NT2/D1 (cell line): ENCODE measurements around the gene NDC1.

Experiments used
- DNase-seq: peaks from one replicate; pipeline ENCODE4 v3.0.0-alpha.2; 2011; ENCODE audit warnings: low read depth, low spot score
- H3K27me3 ChIP-seq: 2 replicates; pipeline ENCODE4 v1.6.0; 2011; ENCODE audit warnings: mild to moderate bottlenecking; ENCODE audit not compliant: insufficient read length, insufficient read depth
- H3K36me3 ChIP-seq: 2 replicates; pipeline ENCODE4 v1.6.1; 2011; ENCODE audit warnings: mild to moderate bottlenecking, low read length, mixed read lengths; ENCODE audit not compliant: insufficient read depth, insufficient read length
- H3K4me1 ChIP-seq: 2 replicates; pipeline ENCODE4 v1.5.1; 2011; ENCODE audit not compliant: insufficient read depth, insufficient read length
- H3K4me3 ChIP-seq: 2 replicates; pipeline ENCODE4 v1.5.1; 2011; ENCODE audit warnings: low read depth; ENCODE audit not compliant: insufficient read length
- H3K9ac ChIP-seq: 2 replicates; pipeline ENCODE4 v1.6.0; 2011; ENCODE audit warnings: low read depth; ENCODE audit not compliant: insufficient read length
- H3K9me3 ChIP-seq: 2 replicates; pipeline ENCODE4 v1.5.1; 2011; ENCODE audit warnings: mild to moderate bottlenecking, low read length; ENCODE audit not compliant: insufficient read depth
- SUZ12 ChIP-seq: IDR thresholded peaks from 2 replicates; pipeline ENCODE4 v1.6.1; 2011; ENCODE audit not compliant: insufficient read length, insufficient read depth; ENCODE audit errors: extremely low read depth
- YY1 ChIP-seq: IDR thresholded peaks from 2 replicates; pipeline ENCODE4 v1.6.1; 2011; ENCODE audit not compliant: insufficient read length, insufficient read depth
- ZNF274 ChIP-seq: IDR thresholded peaks from 2 replicates; pipeline ENCODE4 v1.6.1; 2011; ENCODE audit warnings: mild to moderate bottlenecking, low read depth, low read length

Gene NDC1

DNA sequence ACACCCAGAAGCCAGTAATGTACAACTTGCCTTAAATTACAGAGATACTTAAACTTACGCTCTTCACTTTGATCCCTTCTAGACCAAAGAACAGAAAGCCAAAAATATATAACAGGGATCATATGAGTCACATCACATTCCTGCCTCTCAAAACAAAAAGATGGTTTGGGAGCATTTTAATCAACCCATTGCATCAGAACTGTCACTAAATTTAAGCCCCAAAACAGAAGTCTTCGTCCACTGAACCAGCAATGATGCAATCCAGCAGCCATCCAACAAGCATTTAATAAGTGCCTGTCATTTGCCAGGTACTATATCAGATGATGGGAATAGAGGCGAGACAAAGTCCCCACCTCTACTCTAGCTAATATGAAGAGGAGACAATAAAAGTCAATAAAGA lies 56.4 kb downstream of the NDC1 start:
- H3K36me3 ChIP-seq = peaks cover 88% of the 10 kb centered on the region
- no peak overlapping the region for H3K4me3 ChIP-seq
- H3K27me3 ChIP-seq = no peaks in the 10 kb centered on the region
- TF ChIP-seq YY1 (no peak), SUZ12 (no peak), ZNF274 (no peak)
- H3K9me3 ChIP-seq = no peaks in the 10 kb centered on the region
- no peak for DNase-seq
- H3K9ac ChIP-seq = no peak overlapping the region
- H3K4me1 ChIP-seq = no peaks in the 10 kb centered on the region

- Histone ChIP-seq H3K4me1 (no peaks in the 10 kb centered on the region), H3K9ac (no peak overlapping the region), H3K9me3 (no peaks in the 10 kb centered on the region), H3K4me3 (no peak overlapping the region), H3K36me3 (peaks cover 71% of the 10 kb centered on the region), H3K27me3 (no peaks in the 10 kb centered on the region)
- TF ChIP-seq YY1 (no peak), ZNF274 (no peak), SUZ12 (no peak)
- DNase-seq = no peak
Observed at GRCh38 chr1:53777272-53777671, 60.8 kb downstream of the NDC1 start.

GRCh38 chr1:53771648-53772047 lies 66.4 kb downstream of the NDC1 start:
- Histone ChIP-seq H3K4me1 (no peaks in the 10 kb centered on the region), H3K27me3 (no peaks in the 10 kb centered on the region), H3K36me3 (peaks cover 69% of the 10 kb centered on the region), H3K9me3 (no peaks in the 10 kb centered on the region), H3K9ac (no peak overlapping the region), H3K4me3 (no peak overlapping the region)
- no peak for DNase-seq
- TF ChIP-seq SUZ12 = no peak
- no peak for TF ChIP-seq YY1
- TF ChIP-seq ZNF274 = no peak

DNA sequence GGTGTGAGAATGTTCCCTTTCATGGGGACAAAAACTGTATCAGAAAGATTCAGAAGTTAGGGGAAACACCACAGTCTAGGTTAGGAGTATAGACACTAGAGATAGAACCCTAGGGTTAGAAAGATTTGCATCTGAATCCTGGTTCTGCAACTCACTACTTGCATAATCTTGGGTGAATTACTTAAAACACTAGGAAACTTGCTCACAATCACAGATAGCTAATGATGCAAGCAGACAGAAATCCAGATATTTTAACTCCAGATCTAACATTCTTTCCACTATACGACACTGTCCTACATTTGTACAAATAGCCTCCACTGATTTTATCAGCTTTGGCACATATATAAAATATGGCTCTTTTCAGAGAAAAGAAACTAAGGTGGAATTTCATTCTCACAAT lies 68.3 kb downstream of the NDC1 start:
- no peak for DNase-seq
- Histone ChIP-seq H3K9ac (no peak overlapping the region), H3K4me1 (no peaks in the 10 kb centered on the region), H3K36me3 (peaks cover 73% of the 10 kb centered on the region), H3K27me3 (no peaks in the 10 kb centered on the region), H3K9me3 (no peaks in the 10 kb centered on the region), H3K4me3 (no peak overlapping the region)
- TF ChIP-seq SUZ12 (no peak), ZNF274 (no peak), YY1 (no peak)

GRCh38 chr1:53769184-53769583 lies 68.9 kb downstream of the NDC1 start:
- no peaks in the 10 kb centered on the region for H3K9me3 ChIP-seq
- DNase-seq = no peak
- H3K36me3 ChIP-seq = peaks cover 70% of the 10 kb centered on the region
- H3K4me1 ChIP-seq = no peaks in the 10 kb centered on the region
- no peak overlapping the region for H3K9ac ChIP-seq
- TF ChIP-seq SUZ12 (no peak), ZNF274 (no peak), YY1 (no peak)
- H3K4me3 ChIP-seq = no peak overlapping the region
- H3K27me3 ChIP-seq = no peaks in the 10 kb centered on the region

- no peak for DNase-seq
- TF ChIP-seq YY1 (no peak), SUZ12 (no peak), ZNF274 (no peak)
- no peak overlapping the region for H3K9ac ChIP-seq
- H3K27me3 ChIP-seq = no peaks in the 10 kb centered on the region
- no peaks in the 10 kb centered on the region for H3K4me1 ChIP-seq
- H3K9me3 ChIP-seq = no peaks in the 10 kb centered on the region
- peaks cover 57% of the 10 kb centered on the region for H3K36me3 ChIP-seq
- no peak overlapping the region for H3K4me3 ChIP-seq
Observed at GRCh38 chr1:53766831-53767405, 71.2 kb downstream of the NDC1 start.

DNA sequence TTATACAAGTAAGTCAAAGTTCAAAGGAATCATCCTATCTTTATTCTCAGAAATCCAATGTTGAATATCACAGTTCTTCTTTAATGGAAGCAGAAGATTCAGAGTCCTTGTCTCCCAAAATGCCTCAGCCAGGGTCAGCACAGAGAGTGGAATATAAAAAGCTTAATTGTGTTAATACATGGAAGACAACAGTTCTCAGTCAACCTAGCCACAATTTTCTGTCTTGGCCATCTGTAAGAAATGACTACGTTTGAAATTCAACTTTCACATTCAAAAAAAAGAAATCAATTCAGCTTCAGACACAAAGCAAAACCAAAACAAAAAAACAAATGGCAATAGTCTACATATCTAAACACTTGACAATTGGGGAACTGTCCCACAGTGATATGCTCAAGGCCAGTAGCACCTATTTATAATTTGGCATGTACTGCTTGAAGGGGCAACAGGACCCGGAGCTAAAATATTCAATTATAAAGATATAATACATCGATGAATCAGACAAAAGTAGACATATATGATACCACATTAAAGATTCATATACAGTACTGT lies 71.8 kb downstream of the NDC1 start:
- TF ChIP-seq ZNF274 = no peak
- no peak for TF ChIP-seq SUZ12
- no peak for TF ChIP-seq YY1
- Histone ChIP-seq H3K4me3 (no peak overlapping the region), H3K36me3 (peaks cover 50% of the 10 kb centered on the region), H3K9ac (no peak overlapping the region), H3K27me3 (no peaks in the 10 kb centered on the region), H3K9me3 (no peaks in the 10 kb centered on the region), H3K4me1 (no peaks in the 10 kb centered on the region)
- DNase-seq = no peak
